RWPE1 (cell line): ENCODE data around the gene RASGRP2.

Source experiments
- CTCF ChIA-PET: fragments of 350-600 bp; sonication (Branson Sonifier 250); formaldehyde crosslinking; extraction: SDS; loops from one replicate; lab custom pipeline; 2021; lab: Yijun Ruan, JAX
- POLR2A ChIA-PET: fragments of 400-600 bp; formaldehyde crosslinking; extraction: SDS; loops from one replicate; lab custom pipeline; 2020; ENCODE audit warnings: antibody characterized with exemption; ENCODE audit not compliant: low non-redundant PET; lab: Yijun Ruan, JAX
- DNase-seq: peaks from one replicate; pipeline ENCODE4 v3.0.0; 2012; ENCODE audit warnings: low spot score
- H3K27ac ChIP-seq: fragments of 450-650 bp; 2 replicates; pipeline ENCODE4 v1.5.1; 2017
- TF ChIP-seq, protein P1 (sequence below): fragments of 450-650 bp; conservative IDR thresholded peaks from 2 replicates; pipeline ENCODE4 v1.5.1; 2017; ENCODE audit warnings: low read depth, mild to moderate bottlenecking

The RASGRP2 gene

GRCh38 chr11:64718084-64718779, 25.7 kb downstream of the RASGRP2 start:
- POLR2A ChIA-PET: no interaction called here
- TF ChIP-seq, protein P1, sequence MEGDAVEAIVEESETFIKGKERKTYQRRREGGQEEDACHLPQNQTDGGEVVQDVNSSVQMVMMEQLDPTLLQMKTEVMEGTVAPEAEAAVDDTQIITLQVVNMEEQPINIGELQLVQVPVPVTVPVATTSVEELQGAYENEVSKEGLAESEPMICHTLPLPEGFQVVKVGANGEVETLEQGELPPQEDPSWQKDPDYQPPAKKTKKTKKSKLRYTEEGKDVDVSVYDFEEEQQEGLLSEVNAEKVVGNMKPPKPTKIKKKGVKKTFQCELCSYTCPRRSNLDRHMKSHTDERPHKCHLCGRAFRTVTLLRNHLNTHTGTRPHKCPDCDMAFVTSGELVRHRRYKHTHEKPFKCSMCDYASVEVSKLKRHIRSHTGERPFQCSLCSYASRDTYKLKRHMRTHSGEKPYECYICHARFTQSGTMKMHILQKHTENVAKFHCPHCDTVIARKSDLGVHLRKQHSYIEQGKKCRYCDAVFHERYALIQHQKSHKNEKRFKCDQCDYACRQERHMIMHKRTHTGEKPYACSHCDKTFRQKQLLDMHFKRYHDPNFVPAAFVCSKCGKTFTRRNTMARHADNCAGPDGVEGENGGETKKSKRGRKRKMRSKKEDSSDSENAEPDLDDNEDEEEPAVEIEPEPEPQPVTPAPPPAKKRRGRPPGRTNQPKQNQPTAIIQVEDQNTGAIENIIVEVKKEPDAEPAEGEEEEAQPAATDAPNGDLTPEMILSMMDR: no peak
- CTCF ChIA-PET: no interaction called here
- DNase-seq: no peak
- no peak overlapping the region for H3K27ac ChIP-seq

DNA sequence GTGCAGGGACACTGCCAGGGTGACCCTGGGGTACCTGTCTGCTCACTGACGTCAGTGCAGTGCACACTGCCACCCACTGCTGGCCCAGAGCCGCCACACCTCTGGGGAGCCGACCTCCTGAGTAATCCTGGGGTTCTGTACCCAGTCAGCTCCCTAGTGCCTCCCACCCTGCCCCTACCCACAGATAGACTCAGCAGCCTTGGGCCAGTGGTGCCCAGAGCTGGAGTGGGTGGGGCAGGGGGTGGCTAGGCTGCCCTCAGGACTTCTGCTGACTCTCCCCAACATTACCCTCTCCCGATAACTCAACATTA, 26.7 kb downstream of the RASGRP2 start:
- ChIA-PET CTCF (interaction anchor here (0.8 kb wide), 1 partner anchor 29 kb away, joined by 3 read pairs; no protein-coding TSS in a partner anchor), POLR2A (no interaction called here)
- H3K27ac ChIP-seq: no peak overlapping the region
- TF ChIP-seq, protein P1: no peak
- DNase-seq: no peak

- DNase-seq: no peak
- no peak overlapping the region for H3K27ac ChIP-seq
- CTCF ChIA-PET: interaction anchor here (0.8 to 1.3 kb wide), 2 partner anchors 28 to 267 kb away, joined by 3 to 4 read pairs; no protein-coding TSS in a partner anchor
- POLR2A ChIA-PET: no interaction called here
- TF ChIP-seq, protein P1: no peak
Observed at GRCh38 chr11:64716473-64717267, 27.3 kb downstream of the RASGRP2 start.

- CTCF ChIA-PET: interaction anchor here (1.3 kb wide), 1 partner anchor 267 kb away, joined by 4 read pairs; no protein-coding TSS in a partner anchor
- TF ChIP-seq, protein P1: no peak
- no peak for DNase-seq
- POLR2A ChIA-PET: interaction anchor here (0.6 kb wide), 1 partner anchor 149 kb away, joined by 5 read pairs; no protein-coding TSS in a partner anchor
- H3K27ac ChIP-seq: no peak overlapping the region
Observed at GRCh38 chr11:64715756-64716472, 28.0 kb downstream of the RASGRP2 start.

GRCh38 chr11:64715110-64715509, 28.8 kb downstream of the RASGRP2 start:
- DNase-seq: no peak
- POLR2A ChIA-PET: interaction anchor here (0.6 kb wide), 1 partner anchor 149 kb away, joined by 5 read pairs; no protein-coding TSS in a partner anchor
- TF ChIP-seq, protein P1: no peak
- no peak overlapping the region for H3K27ac ChIP-seq
- CTCF ChIA-PET: interaction anchor here (0.6 to 1.3 kb wide), 2 partner anchors 40 to 266 kb away, joined by 4 to 5 read pairs; no protein-coding TSS in a partner anchor

DNA sequence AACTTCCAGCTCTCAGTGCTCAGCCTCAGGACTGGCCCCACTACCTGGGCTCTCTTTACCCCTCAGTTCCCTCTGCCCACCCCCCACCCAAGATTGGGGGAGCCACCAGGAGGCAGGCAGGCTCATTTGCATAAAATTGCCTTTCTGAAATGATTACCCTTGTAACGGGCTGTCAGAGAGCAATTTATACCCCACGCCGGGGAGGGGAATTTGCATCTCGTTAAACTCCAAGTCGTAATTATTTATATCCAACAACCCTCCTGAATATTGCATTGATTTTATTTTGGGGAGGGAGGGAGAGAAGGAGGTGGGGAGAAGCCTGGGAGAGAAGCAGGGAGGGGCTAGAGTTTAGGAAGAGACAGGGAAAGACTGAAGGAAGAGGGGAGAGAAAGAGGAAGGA, 29.3 kb downstream of the RASGRP2 start:
- TF ChIP-seq, protein P1: no peak
- POLR2A ChIA-PET: no interaction called here
- no peak for DNase-seq
- no peak overlapping the region for H3K27ac ChIP-seq
- CTCF ChIA-PET: interaction anchor here (0.8 kb wide), 1 partner anchor 852 kb away, joined by 4 read pairs; no protein-coding TSS in a partner anchor
